ENCODE data around the gene SH3RF3.

DNA sequence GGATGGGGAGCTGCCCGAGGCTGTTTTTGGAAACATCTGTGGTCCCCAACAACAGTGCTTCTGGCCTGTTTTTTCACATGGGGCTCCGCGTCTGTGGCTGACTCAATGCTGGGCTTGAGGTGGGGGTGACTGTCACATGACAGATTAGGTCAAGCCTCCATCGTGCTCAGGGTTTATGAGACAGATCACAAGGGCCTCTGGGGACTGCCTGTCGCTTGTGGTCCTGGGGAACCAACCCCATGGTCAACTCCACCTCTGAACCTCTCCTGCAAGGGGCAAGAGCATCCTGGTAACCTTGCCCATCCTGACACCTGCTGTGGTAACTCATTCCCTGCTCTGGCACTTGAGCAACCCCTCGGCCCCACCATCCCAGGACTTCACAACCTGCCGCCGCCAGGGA, 47.6 kb upstream of the SH3RF3 start:
- TF ChIP-seq, protein P1, sequence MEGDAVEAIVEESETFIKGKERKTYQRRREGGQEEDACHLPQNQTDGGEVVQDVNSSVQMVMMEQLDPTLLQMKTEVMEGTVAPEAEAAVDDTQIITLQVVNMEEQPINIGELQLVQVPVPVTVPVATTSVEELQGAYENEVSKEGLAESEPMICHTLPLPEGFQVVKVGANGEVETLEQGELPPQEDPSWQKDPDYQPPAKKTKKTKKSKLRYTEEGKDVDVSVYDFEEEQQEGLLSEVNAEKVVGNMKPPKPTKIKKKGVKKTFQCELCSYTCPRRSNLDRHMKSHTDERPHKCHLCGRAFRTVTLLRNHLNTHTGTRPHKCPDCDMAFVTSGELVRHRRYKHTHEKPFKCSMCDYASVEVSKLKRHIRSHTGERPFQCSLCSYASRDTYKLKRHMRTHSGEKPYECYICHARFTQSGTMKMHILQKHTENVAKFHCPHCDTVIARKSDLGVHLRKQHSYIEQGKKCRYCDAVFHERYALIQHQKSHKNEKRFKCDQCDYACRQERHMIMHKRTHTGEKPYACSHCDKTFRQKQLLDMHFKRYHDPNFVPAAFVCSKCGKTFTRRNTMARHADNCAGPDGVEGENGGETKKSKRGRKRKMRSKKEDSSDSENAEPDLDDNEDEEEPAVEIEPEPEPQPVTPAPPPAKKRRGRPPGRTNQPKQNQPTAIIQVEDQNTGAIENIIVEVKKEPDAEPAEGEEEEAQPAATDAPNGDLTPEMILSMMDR (IDR thresholded peaks at IDR 0.05 in 2 of 3, conservative IDR thresholded peaks at IDR 0.05 in 1 of 3; ENCODE audit: borderline replicate concordance in 1 of 3, insufficient read depth in 1 of 3, low read depth in 2 of 3, low read length in 2 of 3): no peak
- TF ChIP-seq POLR2A (IDR thresholded peaks at IDR 0.05; ENCODE audit: borderline replicate concordance, extremely low read depth, insufficient read depth, insufficient read length) (no peak), SIN3A (IDR thresholded peaks at IDR 0.05; ENCODE audit: low read depth) (no peak), ZFX (IDR thresholded peaks at IDR 0.05) (no peak), TCF7L2 (IDR thresholded peaks at IDR 0.05; ENCODE audit: borderline replicate concordance, extremely low read depth, insufficient read depth, insufficient read length) (no peak), EZH2 (IDR thresholded peaks at IDR 0.05) (no peak), SRF (IDR thresholded peaks at IDR 0.05; ENCODE audit: low read depth) (no peak), RAD21 (IDR thresholded peaks at IDR 0.05; ENCODE audit: low read depth) (no peak), POLR2AphosphoS5 (IDR thresholded peaks at IDR 0.05; ENCODE audit: low read depth, low read length) (no peak), SP1 (IDR thresholded peaks at IDR 0.05; ENCODE audit: low read depth) (no peak)
- TF ChIP-seq, protein P2, sequence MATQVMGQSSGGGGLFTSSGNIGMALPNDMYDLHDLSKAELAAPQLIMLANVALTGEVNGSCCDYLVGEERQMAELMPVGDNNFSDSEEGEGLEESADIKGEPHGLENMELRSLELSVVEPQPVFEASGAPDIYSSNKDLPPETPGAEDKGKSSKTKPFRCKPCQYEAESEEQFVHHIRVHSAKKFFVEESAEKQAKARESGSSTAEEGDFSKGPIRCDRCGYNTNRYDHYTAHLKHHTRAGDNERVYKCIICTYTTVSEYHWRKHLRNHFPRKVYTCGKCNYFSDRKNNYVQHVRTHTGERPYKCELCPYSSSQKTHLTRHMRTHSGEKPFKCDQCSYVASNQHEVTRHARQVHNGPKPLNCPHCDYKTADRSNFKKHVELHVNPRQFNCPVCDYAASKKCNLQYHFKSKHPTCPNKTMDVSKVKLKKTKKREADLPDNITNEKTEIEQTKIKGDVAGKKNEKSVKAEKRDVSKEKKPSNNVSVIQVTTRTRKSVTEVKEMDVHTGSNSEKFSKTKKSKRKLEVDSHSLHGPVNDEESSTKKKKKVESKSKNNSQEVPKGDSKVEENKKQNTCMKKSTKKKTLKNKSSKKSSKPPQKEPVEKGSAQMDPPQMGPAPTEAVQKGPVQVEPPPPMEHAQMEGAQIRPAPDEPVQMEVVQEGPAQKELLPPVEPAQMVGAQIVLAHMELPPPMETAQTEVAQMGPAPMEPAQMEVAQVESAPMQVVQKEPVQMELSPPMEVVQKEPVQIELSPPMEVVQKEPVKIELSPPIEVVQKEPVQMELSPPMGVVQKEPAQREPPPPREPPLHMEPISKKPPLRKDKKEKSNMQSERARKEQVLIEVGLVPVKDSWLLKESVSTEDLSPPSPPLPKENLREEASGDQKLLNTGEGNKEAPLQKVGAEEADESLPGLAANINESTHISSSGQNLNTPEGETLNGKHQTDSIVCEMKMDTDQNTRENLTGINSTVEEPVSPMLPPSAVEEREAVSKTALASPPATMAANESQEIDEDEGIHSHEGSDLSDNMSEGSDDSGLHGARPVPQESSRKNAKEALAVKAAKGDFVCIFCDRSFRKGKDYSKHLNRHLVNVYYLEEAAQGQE (IDR thresholded peaks at IDR 0.05; ENCODE audit: low read depth): no peak
- TF ChIP-seq, protein P3, sequence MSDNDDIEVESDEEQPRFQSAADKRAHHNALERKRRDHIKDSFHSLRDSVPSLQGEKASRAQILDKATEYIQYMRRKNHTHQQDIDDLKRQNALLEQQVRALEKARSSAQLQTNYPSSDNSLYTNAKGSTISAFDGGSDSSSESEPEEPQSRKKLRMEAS (IDR thresholded peaks at IDR 0.05): no peak

Measured in HCT116 (cell line).